Suprapubic skin (tissue), 3 donors: ENCODE results near the gene ARHGAP30.

Experiments used
- CTCF ChIP-seq, 2 donors: fragments of 200-600 bp in 1 of 2; fragments of 450-650 bp in 1 of 2; sonication (generic) in 1 of 2; IDR thresholded peaks; one replicate each; pipeline ENCODE4 v1.5.1; 2016 to 2019; ENCODE audit warnings: antibody characterized with exemption in 2 of 2, mild to moderate bottlenecking in 1 of 2, moderate library complexity in 1 of 2
- POLR2AphosphoS5 ChIP-seq, 3 donors: sonication (generic); formaldehyde crosslinking; IDR thresholded peaks; one replicate each; pipeline ENCODE4 v1.6.1; 2017; ENCODE audit warnings: antibody characterized with exemption in 3 of 3

- TF ChIP-seq POLR2AphosphoS5 (IDR thresholded peaks at IDR 0.05), result no peak
- no peak for TF ChIP-seq CTCF (IDR thresholded peaks at IDR 0.05)
These were observed 22.0 kb downstream of the ARHGAP30 start for GRCh38 chr1:161047436-161048420.
